Measurements from ENCODE around the gene ASCC3.

DNA sequence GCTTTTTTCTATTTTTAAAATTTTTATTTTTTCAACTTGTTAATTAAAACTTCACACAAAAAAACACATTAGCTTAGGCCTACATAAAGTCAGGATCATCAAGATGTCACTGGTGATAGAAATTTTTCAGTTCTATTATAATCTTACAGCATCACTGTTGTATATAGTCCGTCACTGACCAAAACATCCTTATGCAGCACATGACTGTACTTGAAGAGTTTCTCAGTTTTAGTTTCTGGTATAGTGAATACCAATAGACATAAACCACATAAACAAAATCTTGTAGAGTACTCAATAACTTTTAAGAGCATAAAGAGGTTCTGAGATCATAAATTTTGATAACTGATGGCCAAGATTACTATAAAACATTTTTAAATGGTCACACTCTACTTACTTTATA lies 71.8 kb downstream of the ASCC3 start:
- TF ChIP-seq EZH2phosphoT487 (IDR thresholded peaks at IDR 0.05; ENCODE audit: borderline replicate concordance) (no peak), TCF7L2 (IDR thresholded peaks at IDR 0.05; ENCODE audit: borderline replicate concordance, extremely low read depth, insufficient read depth, insufficient read length) (no peak), POLR2A (IDR thresholded peaks at IDR 0.05; ENCODE audit: borderline replicate concordance, extremely low read depth, insufficient read depth, insufficient read length) (no peak), EZH2 (IDR thresholded peaks at IDR 0.05) (no peak), SIN3A (IDR thresholded peaks at IDR 0.05; ENCODE audit: low read depth) (no peak)
- TF ChIP-seq, protein P1, sequence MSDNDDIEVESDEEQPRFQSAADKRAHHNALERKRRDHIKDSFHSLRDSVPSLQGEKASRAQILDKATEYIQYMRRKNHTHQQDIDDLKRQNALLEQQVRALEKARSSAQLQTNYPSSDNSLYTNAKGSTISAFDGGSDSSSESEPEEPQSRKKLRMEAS (IDR thresholded peaks at IDR 0.05) = no peak
- TF ChIP-seq, protein P2, sequence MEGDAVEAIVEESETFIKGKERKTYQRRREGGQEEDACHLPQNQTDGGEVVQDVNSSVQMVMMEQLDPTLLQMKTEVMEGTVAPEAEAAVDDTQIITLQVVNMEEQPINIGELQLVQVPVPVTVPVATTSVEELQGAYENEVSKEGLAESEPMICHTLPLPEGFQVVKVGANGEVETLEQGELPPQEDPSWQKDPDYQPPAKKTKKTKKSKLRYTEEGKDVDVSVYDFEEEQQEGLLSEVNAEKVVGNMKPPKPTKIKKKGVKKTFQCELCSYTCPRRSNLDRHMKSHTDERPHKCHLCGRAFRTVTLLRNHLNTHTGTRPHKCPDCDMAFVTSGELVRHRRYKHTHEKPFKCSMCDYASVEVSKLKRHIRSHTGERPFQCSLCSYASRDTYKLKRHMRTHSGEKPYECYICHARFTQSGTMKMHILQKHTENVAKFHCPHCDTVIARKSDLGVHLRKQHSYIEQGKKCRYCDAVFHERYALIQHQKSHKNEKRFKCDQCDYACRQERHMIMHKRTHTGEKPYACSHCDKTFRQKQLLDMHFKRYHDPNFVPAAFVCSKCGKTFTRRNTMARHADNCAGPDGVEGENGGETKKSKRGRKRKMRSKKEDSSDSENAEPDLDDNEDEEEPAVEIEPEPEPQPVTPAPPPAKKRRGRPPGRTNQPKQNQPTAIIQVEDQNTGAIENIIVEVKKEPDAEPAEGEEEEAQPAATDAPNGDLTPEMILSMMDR (IDR thresholded peaks at IDR 0.05 in 2 of 3, conservative IDR thresholded peaks at IDR 0.05 in 1 of 3; ENCODE audit: borderline replicate concordance in 1 of 3, insufficient read depth in 1 of 3, low read depth in 2 of 3, low read length in 2 of 3) = no peak
- TF ChIP-seq, protein P3, sequence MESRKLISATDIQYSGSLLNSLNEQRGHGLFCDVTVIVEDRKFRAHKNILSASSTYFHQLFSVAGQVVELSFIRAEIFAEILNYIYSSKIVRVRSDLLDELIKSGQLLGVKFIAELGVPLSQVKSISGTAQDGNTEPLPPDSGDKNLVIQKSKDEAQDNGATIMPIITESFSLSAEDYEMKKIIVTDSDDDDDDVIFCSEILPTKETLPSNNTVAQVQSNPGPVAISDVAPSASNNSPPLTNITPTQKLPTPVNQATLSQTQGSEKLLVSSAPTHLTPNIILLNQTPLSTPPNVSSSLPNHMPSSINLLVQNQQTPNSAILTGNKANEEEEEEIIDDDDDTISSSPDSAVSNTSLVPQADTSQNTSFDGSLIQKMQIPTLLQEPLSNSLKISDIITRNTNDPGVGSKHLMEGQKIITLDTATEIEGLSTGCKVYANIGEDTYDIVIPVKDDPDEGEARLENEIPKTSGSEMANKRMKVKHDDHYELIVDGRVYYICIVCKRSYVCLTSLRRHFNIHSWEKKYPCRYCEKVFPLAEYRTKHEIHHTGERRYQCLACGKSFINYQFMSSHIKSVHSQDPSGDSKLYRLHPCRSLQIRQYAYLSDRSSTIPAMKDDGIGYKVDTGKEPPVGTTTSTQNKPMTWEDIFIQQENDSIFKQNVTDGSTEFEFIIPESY (IDR thresholded peaks at IDR 0.05; ENCODE audit: extremely low read depth, insufficient replicate concordance, low read length) = no peak
- TF ChIP-seq, protein P4, sequence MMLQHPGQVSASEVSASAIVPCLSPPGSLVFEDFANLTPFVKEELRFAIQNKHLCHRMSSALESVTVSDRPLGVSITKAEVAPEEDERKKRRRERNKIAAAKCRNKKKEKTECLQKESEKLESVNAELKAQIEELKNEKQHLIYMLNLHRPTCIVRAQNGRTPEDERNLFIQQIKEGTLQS (IDR thresholded peaks at IDR 0.05) = no peak

All from HCT116 (cell line).